Prostate gland (tissue), 2 donors: ENCODE measurements around the gene GLT1D1.
"Not testable (repeated sequence)": the region's sequence is repeated elsewhere in the genome, so short reads cannot be mapped to it uniquely, and the experiment has no call there.

ENCODE experiments used
- POLR2A ChIP-seq: fragments of 450-650 bp; IDR thresholded peaks from one replicate; pipeline ENCODE4 v1.6.1; 2016; ENCODE audit warnings: antibody characterized with exemption, mild to moderate bottlenecking
- POLR2AphosphoS5 ChIP-seq: sonication (generic); formaldehyde crosslinking; IDR thresholded peaks from one replicate; pipeline ENCODE4 v1.6.1; 2017; ENCODE audit warnings: antibody characterized with exemption
- TF ChIP-seq, protein P1 (sequence below), 4 experiments: fragments of 200-600 bp in 2 of 4; fragments of 450-650 bp in 2 of 4; sonication (generic) in 2 of 4; IDR thresholded peaks; 1 replicate in 3 of 4; 2 replicates in 1 of 4; pipeline ENCODE4 v1.5.1; 2016 to 2019; ENCODE audit warnings: antibody characterized with exemption in 4 of 4, mild to moderate bottlenecking in 2 of 4, moderate library complexity in 2 of 4

DNA sequence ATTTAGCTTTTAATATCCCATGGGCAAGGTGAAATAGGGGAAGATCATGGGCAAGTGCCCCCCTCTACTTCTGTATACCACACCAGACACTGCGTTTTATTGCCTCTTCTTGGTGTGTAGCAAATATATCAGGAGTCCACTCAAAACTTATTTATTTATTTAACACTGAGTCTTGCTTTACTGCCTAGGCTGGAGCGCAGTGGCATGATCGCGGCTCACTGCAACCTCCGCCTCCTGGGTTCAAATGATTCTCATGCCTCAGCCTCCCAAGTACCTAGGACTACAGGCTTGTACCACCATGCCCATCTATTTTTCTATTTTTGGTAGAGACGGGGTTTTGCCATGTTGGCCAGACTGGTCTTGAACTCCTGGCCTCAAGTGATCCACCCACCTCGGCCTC is 1.8 kb upstream of the GLT1D1 start:
- not testable (repeated sequence) for TF ChIP-seq POLR2AphosphoS5, POLR2A
- TF ChIP-seq, protein P1, sequence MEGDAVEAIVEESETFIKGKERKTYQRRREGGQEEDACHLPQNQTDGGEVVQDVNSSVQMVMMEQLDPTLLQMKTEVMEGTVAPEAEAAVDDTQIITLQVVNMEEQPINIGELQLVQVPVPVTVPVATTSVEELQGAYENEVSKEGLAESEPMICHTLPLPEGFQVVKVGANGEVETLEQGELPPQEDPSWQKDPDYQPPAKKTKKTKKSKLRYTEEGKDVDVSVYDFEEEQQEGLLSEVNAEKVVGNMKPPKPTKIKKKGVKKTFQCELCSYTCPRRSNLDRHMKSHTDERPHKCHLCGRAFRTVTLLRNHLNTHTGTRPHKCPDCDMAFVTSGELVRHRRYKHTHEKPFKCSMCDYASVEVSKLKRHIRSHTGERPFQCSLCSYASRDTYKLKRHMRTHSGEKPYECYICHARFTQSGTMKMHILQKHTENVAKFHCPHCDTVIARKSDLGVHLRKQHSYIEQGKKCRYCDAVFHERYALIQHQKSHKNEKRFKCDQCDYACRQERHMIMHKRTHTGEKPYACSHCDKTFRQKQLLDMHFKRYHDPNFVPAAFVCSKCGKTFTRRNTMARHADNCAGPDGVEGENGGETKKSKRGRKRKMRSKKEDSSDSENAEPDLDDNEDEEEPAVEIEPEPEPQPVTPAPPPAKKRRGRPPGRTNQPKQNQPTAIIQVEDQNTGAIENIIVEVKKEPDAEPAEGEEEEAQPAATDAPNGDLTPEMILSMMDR (IDR thresholded peaks at IDR 0.05), result not testable (repeated sequence)
